ENCODE measurements around the gene SULT4A1. TPM values are rescaled to one million over a fixed set of nuclear protein-coding genes. Genes with fewer than 3 reads are reported as not detected.

The SULT4A1 gene
- total RNA-seq, 1 experiment from 2014 or later: 8.4 TPM

DNA sequence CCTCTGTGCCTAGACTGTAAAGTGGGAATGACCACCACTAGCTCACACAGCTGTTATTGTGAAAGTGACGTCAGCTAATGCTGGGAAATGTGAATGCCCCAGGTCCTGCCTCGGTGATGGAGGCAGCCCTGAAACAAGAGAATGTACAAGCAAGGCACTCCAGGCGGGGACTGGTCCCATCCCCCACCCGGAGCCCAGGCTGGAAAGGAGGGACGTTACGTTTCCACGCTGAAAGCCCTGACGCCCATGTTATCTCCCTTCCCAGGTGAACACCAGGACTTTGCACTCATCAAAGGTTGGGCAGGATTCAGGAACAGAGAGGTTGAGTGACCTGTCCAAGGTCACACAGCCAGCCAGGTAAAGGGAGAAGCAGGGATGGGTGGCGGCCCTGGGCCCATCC, 784 bp downstream of the SULT4A1 start:
- Histone ChIP-seq H3K9me2 (ENCODE audit: insufficient read depth) (no peaks in the 10 kb centered on the region), H3K4me1 (ENCODE audit: control insufficient read depth in 1 of 2, insufficient read depth in 2 of 2, low read length in 2 of 2) (peaks cover 0 to 12% of the 10 kb centered on the region in 2 experiments; a peak in 2 of 4 replicates), H3K9ac (ENCODE audit: low read length) (peak overlapping the region; percentile 42), H3K9me3 (ENCODE audit: control insufficient read depth in 1 of 2, insufficient read depth in 1 of 2, low read depth in 1 of 2, low read length in 2 of 2) (peaks cover 0 to 3% of the 10 kb centered on the region in 2 experiments; a peak in 1 of 4 replicates), H3K27ac (ENCODE audit: low read depth, low read length) (no peak overlapping the region), H3K36me3 (ENCODE audit: control insufficient read depth in 1 of 2, insufficient read depth in 2 of 2, low read length in 2 of 2) (no peaks in the 10 kb centered on the region), H3K27me3 (ENCODE audit: insufficient read depth, low read length) (peaks cover 24% of the 10 kb centered on the region), H2AFZ (ENCODE audit: low read depth, low read length, poor library complexity, severe bottlenecking) (no peak overlapping the region), H3K4me2 (ENCODE audit: low read length) (peak overlapping the region; percentile 65), H4K20me1 (ENCODE audit: insufficient read depth) (no peaks in the 10 kb centered on the region), H3K4me3 (replicated peaks in 1 of 2; ENCODE audit: low read depth in 1 of 2, low read length in 2 of 2) (peak overlapping the region; percentile 44 to 55), H3K79me2 (ENCODE audit: insufficient read depth, low read length) (peaks cover 50% of the 10 kb centered on the region)
- no TSS peak for BruUV-seq (replicated peaks)
- DNase-seq (ENCODE audit: low read depth, low spot score) (no peak), ATAC-seq (peak; percentile 52)
- ChIA-PET POLR2A (no interaction called here), CTCF (no interaction called here), RAD21 (ENCODE audit: low non-redundant PET in 1 of 2, low total read pairs in 2 of 2, uncharacterized antibody in 2 of 2, unreplicated experiment in 2 of 2) (no interaction called here)
- TF ChIP-seq ZNF274 (IDR thresholded peaks at IDR 0.05; ENCODE audit: low read depth, low read length) (no peak), EZH2phosphoT487 (IDR thresholded peaks at IDR 0.05; ENCODE audit: borderline replicate concordance) (no peak), CBX3 (IDR thresholded peaks at IDR 0.05; ENCODE audit: low read depth) (no peak), EGR1 (IDR thresholded peaks at IDR 0.05; ENCODE audit: low read depth) (no peak), FOSL1 (IDR thresholded peaks at IDR 0.05; ENCODE audit: low read depth) (no peak), SRF (IDR thresholded peaks at IDR 0.05; ENCODE audit: low read depth) (no peak), POLR2A (IDR thresholded peaks at IDR 0.05; ENCODE audit: borderline replicate concordance, extremely low read depth, insufficient read depth, insufficient read length) (no peak)
- TF ChIP-seq, protein P1, sequence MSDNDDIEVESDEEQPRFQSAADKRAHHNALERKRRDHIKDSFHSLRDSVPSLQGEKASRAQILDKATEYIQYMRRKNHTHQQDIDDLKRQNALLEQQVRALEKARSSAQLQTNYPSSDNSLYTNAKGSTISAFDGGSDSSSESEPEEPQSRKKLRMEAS (IDR thresholded peaks at IDR 0.05): no peak
- TF ChIP-seq, protein P2, sequence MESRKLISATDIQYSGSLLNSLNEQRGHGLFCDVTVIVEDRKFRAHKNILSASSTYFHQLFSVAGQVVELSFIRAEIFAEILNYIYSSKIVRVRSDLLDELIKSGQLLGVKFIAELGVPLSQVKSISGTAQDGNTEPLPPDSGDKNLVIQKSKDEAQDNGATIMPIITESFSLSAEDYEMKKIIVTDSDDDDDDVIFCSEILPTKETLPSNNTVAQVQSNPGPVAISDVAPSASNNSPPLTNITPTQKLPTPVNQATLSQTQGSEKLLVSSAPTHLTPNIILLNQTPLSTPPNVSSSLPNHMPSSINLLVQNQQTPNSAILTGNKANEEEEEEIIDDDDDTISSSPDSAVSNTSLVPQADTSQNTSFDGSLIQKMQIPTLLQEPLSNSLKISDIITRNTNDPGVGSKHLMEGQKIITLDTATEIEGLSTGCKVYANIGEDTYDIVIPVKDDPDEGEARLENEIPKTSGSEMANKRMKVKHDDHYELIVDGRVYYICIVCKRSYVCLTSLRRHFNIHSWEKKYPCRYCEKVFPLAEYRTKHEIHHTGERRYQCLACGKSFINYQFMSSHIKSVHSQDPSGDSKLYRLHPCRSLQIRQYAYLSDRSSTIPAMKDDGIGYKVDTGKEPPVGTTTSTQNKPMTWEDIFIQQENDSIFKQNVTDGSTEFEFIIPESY (IDR thresholded peaks at IDR 0.05; ENCODE audit: extremely low read depth, insufficient replicate concordance, low read length): no peak
- intact Hi-C loops (cut with micrococcal nuclease): no loop called here

Data from HCT116 (cell line).